ENCODE results near the gene SHROOM3.

The SHROOM3 gene

GRCh38 chr4:76569706-76570105 lies 134.7 kb downstream of the SHROOM3 start:
- DNase-seq (ENCODE audit: low spot score) = no peak

GRCh38 chr4:76570141-76570973 lies 135.3 kb downstream of the SHROOM3 start:
- peak; percentile 65 for DNase-seq (ENCODE audit: low spot score)

GRCh38 chr4:76571274-76571673 lies 136.2 kb downstream of the SHROOM3 start:
- DNase-seq (ENCODE audit: low spot score) = no peak

GRCh38 chr4:76572224-76572623 lies 137.2 kb downstream of the SHROOM3 start:
- DNase-seq (ENCODE audit: low spot score) = no peak

- no peak for DNase-seq (ENCODE audit: low spot score)
Observed at GRCh38 chr4:76576824-76577223, 141.8 kb downstream of the SHROOM3 start.

GRCh38 chr4:76578002-76578560 lies 143.1 kb downstream of the SHROOM3 start:
- no peak for DNase-seq (ENCODE audit: low spot score)

GRCh38 chr4:76579596-76580375 lies 144.8 kb downstream of the SHROOM3 start:
- no peak for DNase-seq (ENCODE audit: low spot score)

- DNase-seq (ENCODE audit: low spot score) = no peak
Observed at GRCh38 chr4:76581077-76581962, 146.3 kb downstream of the SHROOM3 start.

- DNase-seq (ENCODE audit: low spot score) = no peak
Observed at GRCh38 chr4:76582074-76582816, 147.2 kb downstream of the SHROOM3 start.

- no peak for DNase-seq (ENCODE audit: low spot score)
Observed at GRCh38 chr4:76582817-76583087, 147.7 kb downstream of the SHROOM3 start.

GRCh38 chr4:76584241-76585152 lies 149.5 kb downstream of the SHROOM3 start:
- no peak for DNase-seq (ENCODE audit: low spot score)

- DNase-seq (ENCODE audit: low spot score) = no peak
Observed at GRCh38 chr4:76585272-76585671, 150.2 kb downstream of the SHROOM3 start.

GRCh38 chr4:76585897-76586360 lies 150.9 kb downstream of the SHROOM3 start:
- peak; percentile 95 for DNase-seq (ENCODE audit: low spot score)

- no peak for DNase-seq (ENCODE audit: low spot score)
Observed at GRCh38 chr4:76588274-76588673, 153.2 kb downstream of the SHROOM3 start.

GRCh38 chr4:76589402-76589801 lies 154.4 kb downstream of the SHROOM3 start:
- DNase-seq (ENCODE audit: low spot score) = peak; percentile 86

GRCh38 chr4:76589872-76590797 lies 155.1 kb downstream of the SHROOM3 start:
- peak; percentile 83 for DNase-seq (ENCODE audit: low spot score)

- DNase-seq (ENCODE audit: low spot score) = no peak
Observed at GRCh38 chr4:76590798-76591281, 155.8 kb downstream of the SHROOM3 start.

GRCh38 chr4:76591992-76592391 lies 157.0 kb downstream of the SHROOM3 start:
- no peak for DNase-seq (ENCODE audit: low spot score)

- DNase-seq (ENCODE audit: low spot score) = no peak
Observed at GRCh38 chr4:76592460-76592859, 157.4 kb downstream of the SHROOM3 start.

Data from LoVo (cell line).